ENCODE measurements around the gene ADSS1.

The ADSS1 gene

DNA sequence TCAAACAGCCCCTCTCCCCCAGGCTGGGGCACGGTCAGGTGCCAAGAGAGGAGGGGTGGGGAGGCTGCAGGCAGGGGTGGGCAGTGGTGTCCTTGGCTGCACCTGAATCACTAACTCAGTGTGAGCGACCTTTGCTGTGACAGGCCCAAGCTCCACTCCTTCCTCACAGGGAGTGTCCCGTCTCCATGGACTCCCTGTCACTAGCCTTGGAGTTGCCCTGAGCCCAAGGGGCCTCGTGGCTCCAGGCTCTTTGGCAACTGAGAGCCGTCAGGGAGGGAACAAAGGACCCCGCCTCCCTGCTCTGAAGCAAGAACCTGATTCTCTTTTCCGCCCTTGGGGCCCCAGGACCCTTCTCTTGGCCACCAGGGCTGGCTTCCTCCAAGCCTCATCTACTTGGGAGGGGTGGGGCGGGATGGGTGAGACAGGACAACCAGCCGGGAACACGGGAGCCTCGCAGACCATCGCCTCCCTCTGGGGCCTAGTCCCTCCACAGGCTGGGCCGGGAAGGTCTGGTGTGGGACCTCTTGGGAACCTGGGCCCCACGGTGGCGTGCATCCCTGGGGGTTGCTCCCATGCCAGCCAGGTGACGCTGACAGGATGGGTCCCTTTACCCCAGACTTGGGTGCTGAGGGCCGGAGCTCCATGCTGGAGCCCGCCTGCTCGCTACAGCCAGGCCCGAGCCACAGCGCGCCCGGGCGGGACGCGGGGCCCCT is 935 bp upstream of the ADSS1 start:
- peak overlapping the region; percentile 81 for H3K4me3 ChIP-seq (ENCODE audit: low read length, poor library complexity, severe bottlenecking)
- peak overlapping the region; percentile 85 for H3K4me2 ChIP-seq (ENCODE audit: low read depth, low read length, poor library complexity, severe bottlenecking)
- no peaks in the 10 kb centered on the region for H4K20me1 ChIP-seq (ENCODE audit: insufficient read depth, low read length, poor library complexity, severe bottlenecking)
- TF ChIP-seq, protein P1, sequence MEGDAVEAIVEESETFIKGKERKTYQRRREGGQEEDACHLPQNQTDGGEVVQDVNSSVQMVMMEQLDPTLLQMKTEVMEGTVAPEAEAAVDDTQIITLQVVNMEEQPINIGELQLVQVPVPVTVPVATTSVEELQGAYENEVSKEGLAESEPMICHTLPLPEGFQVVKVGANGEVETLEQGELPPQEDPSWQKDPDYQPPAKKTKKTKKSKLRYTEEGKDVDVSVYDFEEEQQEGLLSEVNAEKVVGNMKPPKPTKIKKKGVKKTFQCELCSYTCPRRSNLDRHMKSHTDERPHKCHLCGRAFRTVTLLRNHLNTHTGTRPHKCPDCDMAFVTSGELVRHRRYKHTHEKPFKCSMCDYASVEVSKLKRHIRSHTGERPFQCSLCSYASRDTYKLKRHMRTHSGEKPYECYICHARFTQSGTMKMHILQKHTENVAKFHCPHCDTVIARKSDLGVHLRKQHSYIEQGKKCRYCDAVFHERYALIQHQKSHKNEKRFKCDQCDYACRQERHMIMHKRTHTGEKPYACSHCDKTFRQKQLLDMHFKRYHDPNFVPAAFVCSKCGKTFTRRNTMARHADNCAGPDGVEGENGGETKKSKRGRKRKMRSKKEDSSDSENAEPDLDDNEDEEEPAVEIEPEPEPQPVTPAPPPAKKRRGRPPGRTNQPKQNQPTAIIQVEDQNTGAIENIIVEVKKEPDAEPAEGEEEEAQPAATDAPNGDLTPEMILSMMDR (conservative IDR thresholded peaks at IDR 0.05; ENCODE audit: low read length), result no peak
- TF ChIP-seq EZH2phosphoT487 (IDR thresholded peaks at IDR 0.05; ENCODE audit: borderline replicate concordance), result no peak
- H2AFZ ChIP-seq (ENCODE audit: low read length), result no peak overlapping the region
- no peaks in the 10 kb centered on the region for H3F3A ChIP-seq (ENCODE audit: low read depth)
- no peaks in the 10 kb centered on the region for H3K9me2 ChIP-seq (replicated peaks; ENCODE audit: low read depth, low read length)
- no peaks in the 10 kb centered on the region for H3K9me3 ChIP-seq (ENCODE audit: insufficient read depth, low read depth, low read length)
- H3K36me3 ChIP-seq (ENCODE audit: insufficient read depth, low read length), result no peaks in the 10 kb centered on the region
- H3K4me1 ChIP-seq (ENCODE audit: insufficient read depth, low read length, poor library complexity, severe bottlenecking), result peaks cover 6% of the 10 kb centered on the region
- H3K27me3 ChIP-seq (ENCODE audit: insufficient read depth, low read length, poor library complexity, severe bottlenecking), result no peaks in the 10 kb centered on the region
- H3K9ac ChIP-seq (ENCODE audit: low read depth, low read length, poor library complexity, severe bottlenecking), result no peak overlapping the region
- no peaks in the 10 kb centered on the region for H3K79me2 ChIP-seq (ENCODE audit: insufficient read depth, low read length)

DNA sequence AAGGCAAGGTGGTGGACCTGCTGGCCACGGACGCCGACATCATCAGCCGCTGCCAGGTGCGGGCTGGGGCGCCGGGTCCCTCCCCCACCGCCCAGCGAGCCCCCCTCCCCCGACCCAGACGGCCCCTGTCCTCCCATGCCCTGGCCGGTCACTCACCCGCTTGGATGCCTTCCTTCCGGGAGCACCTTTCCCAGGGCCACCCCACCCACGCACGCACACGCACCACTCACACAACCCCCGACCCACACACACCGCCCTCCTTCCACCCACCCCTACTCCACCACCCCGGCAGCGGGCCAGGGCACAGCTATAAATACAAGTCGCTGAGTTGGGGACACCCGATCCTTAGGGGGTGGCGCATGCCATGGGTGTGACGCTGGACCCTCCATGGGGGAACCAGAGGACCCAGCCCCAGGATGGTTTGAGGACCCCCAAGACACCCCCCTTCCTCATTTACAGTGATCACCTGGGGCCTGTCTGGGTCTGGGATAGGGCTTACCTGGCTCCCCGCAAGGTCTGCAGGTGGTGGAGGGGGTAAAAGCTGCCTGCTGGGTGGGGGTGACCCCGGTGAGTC is 465 bp downstream of the ADSS1 start:
- no peaks in the 10 kb centered on the region for H3K79me2 ChIP-seq (ENCODE audit: insufficient read depth, low read length)
- H3F3A ChIP-seq (ENCODE audit: low read depth), result no peaks in the 10 kb centered on the region
- no peaks in the 10 kb centered on the region for H3K9me3 ChIP-seq (ENCODE audit: insufficient read depth, low read depth, low read length)
- peak overlapping the region; percentile 69 for H3K9ac ChIP-seq (ENCODE audit: low read depth, low read length, poor library complexity, severe bottlenecking)
- H3K27me3 ChIP-seq (ENCODE audit: insufficient read depth, low read length, poor library complexity, severe bottlenecking), result no peaks in the 10 kb centered on the region
- H3K4me3 ChIP-seq (ENCODE audit: low read length, poor library complexity, severe bottlenecking), result peak overlapping the region; percentile 81
- TF ChIP-seq EZH2phosphoT487 (IDR thresholded peaks at IDR 0.05; ENCODE audit: borderline replicate concordance), result no peak
- TF ChIP-seq, protein P1 (conservative IDR thresholded peaks at IDR 0.05; ENCODE audit: low read length), result no peak
- no peaks in the 10 kb centered on the region for H3K36me3 ChIP-seq (ENCODE audit: insufficient read depth, low read length)
- peak overlapping the region; percentile 85 for H3K4me2 ChIP-seq (ENCODE audit: low read depth, low read length, poor library complexity, severe bottlenecking)
- H3K4me1 ChIP-seq (ENCODE audit: insufficient read depth, low read length, poor library complexity, severe bottlenecking), result peaks cover 6% of the 10 kb centered on the region
- no peaks in the 10 kb centered on the region for H3K9me2 ChIP-seq (replicated peaks; ENCODE audit: low read depth, low read length)
- no peaks in the 10 kb centered on the region for H4K20me1 ChIP-seq (ENCODE audit: insufficient read depth, low read length, poor library complexity, severe bottlenecking)
- H2AFZ ChIP-seq (ENCODE audit: low read length), result peak overlapping the region; percentile 83; the same call in 1 of the 2 replicates

DNA sequence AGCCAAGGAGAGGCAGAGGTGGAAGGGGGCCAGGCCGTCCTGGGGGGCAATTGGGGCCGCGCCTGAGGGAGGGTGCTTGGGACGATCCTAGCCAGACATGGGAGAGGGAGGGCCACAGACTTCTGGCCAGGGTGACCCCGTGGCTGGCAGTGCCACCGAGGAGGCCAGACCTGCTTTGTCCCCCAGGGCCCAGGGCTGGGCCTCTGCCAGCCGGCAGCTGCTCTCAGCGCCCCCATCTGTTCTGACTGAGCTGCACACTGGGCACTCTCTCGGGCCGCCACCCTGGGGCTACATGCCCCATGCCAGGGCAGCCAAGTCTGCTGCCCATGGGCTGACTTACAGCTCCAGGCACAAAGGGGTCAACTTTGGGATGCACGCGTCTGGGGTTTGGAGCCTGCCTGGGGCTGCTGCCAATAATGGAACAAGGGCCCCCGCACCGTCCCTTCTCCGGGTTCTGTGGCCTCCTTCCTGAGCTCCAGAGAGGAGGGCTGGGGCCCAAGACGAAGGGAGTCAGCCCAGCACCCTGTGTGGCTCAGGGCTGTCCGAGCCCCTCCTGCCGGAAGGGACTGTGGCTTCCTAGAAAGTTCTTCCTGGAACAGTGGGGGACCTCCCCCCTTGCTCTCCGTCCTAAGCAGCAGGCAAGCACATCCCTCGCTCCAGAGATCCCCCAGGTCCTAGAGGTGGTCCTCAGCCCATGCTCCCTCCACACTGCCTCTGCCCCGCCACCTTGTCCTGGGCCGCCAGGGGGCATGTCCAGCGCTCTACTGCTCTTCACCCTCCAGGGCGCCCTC is 1.1 kb downstream of the ADSS1 start:
- H3F3A ChIP-seq (ENCODE audit: low read depth), result no peaks in the 10 kb centered on the region
- H3K4me3 ChIP-seq (ENCODE audit: low read length, poor library complexity, severe bottlenecking), result peak overlapping the region; percentile 81
- no peaks in the 10 kb centered on the region for H3K79me2 ChIP-seq (ENCODE audit: insufficient read depth, low read length)
- TF ChIP-seq, protein P1 (conservative IDR thresholded peaks at IDR 0.05; ENCODE audit: low read length), result peak; percentile 54
- TF ChIP-seq EZH2phosphoT487 (IDR thresholded peaks at IDR 0.05; ENCODE audit: borderline replicate concordance), result no peak
- no peaks in the 10 kb centered on the region for H3K36me3 ChIP-seq (ENCODE audit: insufficient read depth, low read length)
- peaks cover 6% of the 10 kb centered on the region for H3K4me1 ChIP-seq (ENCODE audit: insufficient read depth, low read length, poor library complexity, severe bottlenecking)
- H3K9ac ChIP-seq (ENCODE audit: low read depth, low read length, poor library complexity, severe bottlenecking), result peak overlapping the region; percentile 69
- no peaks in the 10 kb centered on the region for H3K9me2 ChIP-seq (replicated peaks; ENCODE audit: low read depth, low read length)
- H3K27me3 ChIP-seq (ENCODE audit: insufficient read depth, low read length, poor library complexity, severe bottlenecking), result no peaks in the 10 kb centered on the region
- no peaks in the 10 kb centered on the region for H4K20me1 ChIP-seq (ENCODE audit: insufficient read depth, low read length, poor library complexity, severe bottlenecking)
- no peaks in the 10 kb centered on the region for H3K9me3 ChIP-seq (ENCODE audit: insufficient read depth, low read depth, low read length)
- no peak overlapping the region for H2AFZ ChIP-seq (ENCODE audit: low read length)
- H3K4me2 ChIP-seq (ENCODE audit: low read depth, low read length, poor library complexity, severe bottlenecking), result peak overlapping the region; percentile 85

All from Loucy (cell line).